ENCODE measurements around the gene SIRT5.

Gene SIRT5

DNA sequence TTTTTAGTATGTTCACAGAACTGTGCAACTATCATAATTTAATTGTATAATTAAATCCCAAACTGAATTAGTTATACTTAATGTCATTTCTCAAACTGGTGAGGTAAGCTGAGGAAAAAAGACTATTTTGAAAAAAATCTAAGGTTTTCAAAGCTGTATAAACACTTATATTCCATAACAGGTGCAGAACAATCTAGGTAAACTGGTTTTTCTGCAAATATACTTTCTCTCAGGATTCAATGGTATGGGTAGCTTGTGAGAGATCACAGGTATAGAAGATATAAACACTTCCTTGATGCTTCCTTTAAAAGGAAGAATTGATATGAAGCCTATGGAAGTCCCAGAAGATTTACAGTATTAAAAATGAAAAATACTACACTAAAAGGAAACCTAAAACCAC, 74.4 kb downstream of the SIRT5 start:
- Histone ChIP-seq H3K4me2 (no peak overlapping the region), H3K27me3 (no peaks in the 10 kb centered on the region), H3K27ac (no peak overlapping the region), H3K9ac (no peak overlapping the region), H3K9me3 (no peaks in the 10 kb centered on the region), H4K20me1 (peaks cover 24% of the 10 kb centered on the region), H3K36me3 (peaks cover 45% of the 10 kb centered on the region), H3K4me3 (no peak overlapping the region), H3K4me1 (no peaks in the 10 kb centered on the region)
- no peak for TF ChIP-seq Cebpa-rat (IDR thresholded peaks at IDR 0.05)

DNA sequence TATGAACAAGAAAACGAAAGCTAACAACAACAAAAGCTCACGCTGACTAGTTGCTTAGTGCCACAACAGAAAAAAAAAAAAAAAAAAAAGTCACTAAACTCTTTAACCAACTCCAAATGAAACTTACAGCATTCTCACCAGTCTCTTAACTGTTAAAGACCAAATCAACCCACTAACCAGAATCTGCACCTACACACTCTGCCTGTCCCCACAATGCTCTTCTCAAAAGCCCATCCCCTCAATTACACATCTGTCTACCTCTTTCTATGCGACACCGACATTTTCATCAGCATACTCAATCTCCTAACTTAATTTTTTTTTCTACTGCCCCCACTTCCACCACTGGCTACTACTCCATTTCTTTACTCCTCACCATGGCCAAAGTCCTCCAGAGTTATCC, 75.0 kb downstream of the SIRT5 start:
- no peak overlapping the region for H3K9ac ChIP-seq
- no peak overlapping the region for H3K4me2 ChIP-seq
- no peak overlapping the region for H3K27ac ChIP-seq
- no peaks in the 10 kb centered on the region for H3K4me1 ChIP-seq
- no peak overlapping the region for H3K4me3 ChIP-seq
- H3K9me3 ChIP-seq = no peaks in the 10 kb centered on the region
- peaks cover 44% of the 10 kb centered on the region for H3K36me3 ChIP-seq
- no peak for TF ChIP-seq Cebpa-rat (IDR thresholded peaks at IDR 0.05)
- H4K20me1 ChIP-seq = peaks cover 25% of the 10 kb centered on the region
- no peaks in the 10 kb centered on the region for H3K27me3 ChIP-seq

DNA sequence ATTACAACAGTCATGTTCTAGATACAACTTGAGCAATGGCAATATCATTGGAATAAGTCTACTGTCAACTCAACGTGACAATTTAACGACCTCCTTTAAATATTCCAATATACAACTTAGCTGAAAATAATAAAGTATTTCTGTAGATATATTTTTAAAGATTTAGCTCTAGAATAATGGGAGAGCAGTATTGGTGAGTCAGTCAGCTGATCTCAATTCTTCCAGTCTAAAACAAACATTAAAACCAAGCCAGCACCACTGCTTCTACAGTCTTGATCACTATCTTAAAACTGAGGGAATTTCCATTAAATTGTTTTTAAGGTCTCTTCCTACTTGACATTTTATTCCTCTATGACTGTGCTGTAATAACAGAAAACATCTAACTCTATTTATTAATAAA, 78.9 kb downstream of the SIRT5 start:
- H3K36me3 ChIP-seq = peaks cover 51% of the 10 kb centered on the region
- H3K4me1 ChIP-seq = no peaks in the 10 kb centered on the region
- H3K4me2 ChIP-seq = no peak overlapping the region
- H3K27ac ChIP-seq = no peak overlapping the region
- H3K4me3 ChIP-seq = no peak overlapping the region
- no peak for TF ChIP-seq Cebpa-rat (IDR thresholded peaks at IDR 0.05)
- no peaks in the 10 kb centered on the region for H3K9me3 ChIP-seq
- no peak overlapping the region for H3K9ac ChIP-seq
- H3K27me3 ChIP-seq = no peaks in the 10 kb centered on the region
- peaks cover 38% of the 10 kb centered on the region for H4K20me1 ChIP-seq

DNA sequence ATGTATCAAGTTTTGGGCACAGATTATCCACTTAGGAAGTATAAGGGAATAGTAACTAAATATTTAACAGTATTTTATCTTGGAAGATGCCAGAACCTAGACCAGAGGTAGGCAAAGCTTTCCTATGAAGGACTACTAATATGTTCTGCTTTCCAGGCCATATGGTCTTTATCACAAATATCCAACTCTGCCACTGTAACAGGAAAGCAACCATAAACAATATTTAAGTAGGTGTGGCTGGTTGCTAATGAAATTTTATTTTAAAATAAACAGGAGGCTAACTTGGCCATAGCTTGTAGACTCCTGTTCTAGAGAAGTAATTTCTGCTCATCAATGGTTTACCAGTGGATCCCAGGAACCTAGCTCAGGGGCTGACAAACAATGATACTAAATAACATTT, 80.1 kb downstream of the SIRT5 start:
- H3K9ac ChIP-seq = no peak overlapping the region
- H3K4me3 ChIP-seq = no peak overlapping the region
- H3K27ac ChIP-seq = no peak overlapping the region
- no peaks in the 10 kb centered on the region for H3K27me3 ChIP-seq
- peaks cover 7% of the 10 kb centered on the region; the same call in 1 of the 2 replicates for H3K4me1 ChIP-seq
- H4K20me1 ChIP-seq = peaks cover 42% of the 10 kb centered on the region
- peaks cover 49% of the 10 kb centered on the region for H3K36me3 ChIP-seq
- H3K9me3 ChIP-seq = no peaks in the 10 kb centered on the region
- H3K4me2 ChIP-seq = no peak overlapping the region
- TF ChIP-seq Cebpa-rat (IDR thresholded peaks at IDR 0.05) = no peak

DNA sequence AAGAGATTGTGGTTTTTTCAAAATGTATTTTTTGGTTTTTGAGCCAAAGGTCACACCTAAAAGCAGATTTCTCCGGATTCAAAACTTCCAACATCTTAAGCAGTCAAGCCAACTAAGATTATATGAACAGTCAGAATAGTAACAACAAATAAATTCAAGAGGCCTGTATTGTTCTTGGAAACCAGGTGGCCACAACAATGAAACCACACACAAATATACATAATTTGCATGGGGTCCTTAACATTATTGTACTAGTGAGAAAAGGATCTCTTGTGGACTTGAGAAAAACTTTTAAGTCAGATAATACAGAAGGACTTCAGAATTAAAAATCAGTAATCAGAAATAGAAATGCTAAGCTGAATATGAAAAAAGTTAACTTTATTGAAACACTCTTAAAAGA, 81.3 kb downstream of the SIRT5 start:
- Histone ChIP-seq H3K4me2 (no peak overlapping the region), H3K9ac (no peak overlapping the region), H3K27me3 (no peaks in the 10 kb centered on the region), H3K36me3 (peaks cover 41% of the 10 kb centered on the region), H3K27ac (no peak overlapping the region), H3K4me3 (no peak overlapping the region), H4K20me1 (peaks cover 54% of the 10 kb centered on the region), H3K4me1 (peaks cover 15% of the 10 kb centered on the region; the same call in 1 of the 2 replicates), H3K9me3 (no peaks in the 10 kb centered on the region)
- no peak for TF ChIP-seq Cebpa-rat (IDR thresholded peaks at IDR 0.05)

DNA sequence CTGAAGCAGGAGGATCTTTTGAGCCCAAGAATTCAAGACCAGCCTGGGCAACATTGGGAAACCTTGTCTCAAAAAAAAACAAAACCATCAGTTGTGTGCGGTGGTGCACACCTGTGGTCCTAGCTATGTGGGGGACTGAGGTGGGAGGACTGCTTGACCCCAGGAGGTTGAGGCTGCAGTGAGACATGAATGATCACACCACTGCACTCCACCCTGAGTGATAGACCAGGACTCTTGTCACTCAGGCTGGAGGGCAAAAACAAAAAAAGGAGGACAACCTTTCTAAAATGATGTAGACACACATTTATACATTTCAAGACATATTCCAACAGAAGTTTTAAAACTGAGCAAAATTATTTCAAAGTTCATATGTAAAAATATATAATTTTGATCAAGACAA, 85.9 kb downstream of the SIRT5 start:
- H3K27ac ChIP-seq = no peak overlapping the region
- no peaks in the 10 kb centered on the region for H3K27me3 ChIP-seq
- no peak overlapping the region for H3K4me2 ChIP-seq
- peaks cover 20% of the 10 kb centered on the region; the same call in 1 of the 2 replicates for H3K36me3 ChIP-seq
- no peak overlapping the region for H3K4me3 ChIP-seq
- H4K20me1 ChIP-seq = peaks cover 90% of the 10 kb centered on the region
- TF ChIP-seq Cebpa-rat (IDR thresholded peaks at IDR 0.05) = no peak
- H3K9ac ChIP-seq = no peak overlapping the region
- H3K9me3 ChIP-seq = no peaks in the 10 kb centered on the region
- H3K4me1 ChIP-seq = peaks cover 18% of the 10 kb centered on the region; the same call in 1 of the 2 replicates

DNA sequence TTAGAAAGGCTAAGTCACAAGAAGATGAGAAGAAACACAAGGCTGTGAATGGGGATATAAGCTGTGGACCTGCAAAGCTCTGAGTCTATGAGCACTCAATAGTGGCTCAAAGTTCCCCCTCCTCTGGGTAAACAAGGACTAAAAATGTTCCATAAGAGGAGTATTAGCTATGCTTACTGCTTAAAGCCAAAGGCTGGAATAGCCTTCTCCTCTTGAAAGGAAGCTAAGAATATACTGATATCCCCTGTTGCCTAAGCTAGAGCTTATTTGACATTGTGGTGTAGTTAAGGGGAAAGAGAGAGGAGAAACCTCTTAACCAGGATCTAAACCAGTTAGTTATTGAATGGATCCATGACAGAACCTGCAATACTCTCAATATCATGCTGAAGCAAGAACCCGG, 86.5 kb downstream of the SIRT5 start:
- Histone ChIP-seq H3K36me3 (peaks cover 20% of the 10 kb centered on the region; the same call in 1 of the 2 replicates), H3K27me3 (no peaks in the 10 kb centered on the region), H3K27ac (no peak overlapping the region), H4K20me1 (peaks cover 96% of the 10 kb centered on the region), H3K4me2 (no peak overlapping the region), H3K9ac (no peak overlapping the region), H3K9me3 (no peaks in the 10 kb centered on the region), H3K4me1 (peaks cover 18% of the 10 kb centered on the region; the same call in 1 of the 2 replicates), H3K4me3 (no peak overlapping the region)
- TF ChIP-seq Cebpa-rat (IDR thresholded peaks at IDR 0.05) = no peak

DNA sequence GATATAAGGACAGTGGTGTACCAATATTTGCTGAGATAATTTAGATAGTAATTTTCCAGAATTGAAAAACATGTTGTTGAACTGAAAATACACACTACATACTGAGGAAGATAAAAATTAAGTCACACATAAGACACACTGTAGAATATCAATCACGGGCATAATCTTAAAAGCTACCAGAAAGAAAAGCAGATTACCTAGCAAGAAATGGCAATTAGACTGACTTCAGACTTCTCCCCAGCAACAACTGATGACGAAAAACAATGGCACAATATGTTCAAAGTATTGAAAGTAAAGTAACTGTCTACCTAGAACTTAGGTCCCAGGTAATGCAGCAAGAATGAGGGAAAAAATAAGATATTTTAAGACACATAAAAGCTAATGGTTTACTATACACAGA, 87.2 kb downstream of the SIRT5 start:
- Histone ChIP-seq H3K4me2 (no peak overlapping the region), H3K9ac (no peak overlapping the region), H3K4me1 (peaks cover 18% of the 10 kb centered on the region; the same call in 1 of the 2 replicates), H3K36me3 (peaks cover 18% of the 10 kb centered on the region; the same call in 1 of the 2 replicates), H3K4me3 (no peak overlapping the region), H4K20me1 (peaks cover 100% of the 10 kb centered on the region), H3K27ac (no peak overlapping the region), H3K9me3 (no peaks in the 10 kb centered on the region), H3K27me3 (no peaks in the 10 kb centered on the region)
- no peak for TF ChIP-seq Cebpa-rat (IDR thresholded peaks at IDR 0.05)

DNA sequence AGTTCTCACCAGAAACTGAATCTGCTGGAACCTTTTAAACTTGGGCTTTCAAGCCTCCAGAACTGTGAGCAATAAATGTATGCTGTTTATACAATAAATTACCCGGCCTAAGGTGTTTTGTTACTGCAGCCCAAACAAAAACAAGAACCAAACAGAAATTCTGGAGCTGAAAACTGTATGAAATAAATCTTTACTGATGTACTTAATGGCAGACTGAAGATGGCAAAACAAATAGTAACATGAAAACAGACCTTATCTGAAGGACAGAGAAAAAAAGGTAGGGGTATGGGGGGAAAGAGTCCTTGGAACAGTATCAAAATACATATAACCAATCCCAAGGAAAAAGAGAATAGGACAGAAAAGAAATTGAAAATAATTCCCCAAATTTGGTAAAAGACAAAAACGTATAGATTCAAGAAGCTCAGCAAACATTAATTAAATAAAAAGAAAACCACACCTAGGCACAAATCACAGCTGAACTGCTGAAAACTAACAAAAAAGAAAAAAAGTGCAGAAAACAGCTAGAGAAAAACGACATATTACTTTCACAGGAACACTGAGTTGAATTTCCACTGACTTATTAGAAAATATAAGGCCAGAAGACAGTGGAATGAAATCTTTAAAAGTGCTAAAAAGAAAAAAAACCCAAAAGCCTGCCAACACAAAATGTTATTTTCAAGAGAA, 88.4 kb downstream of the SIRT5 start:
- Histone ChIP-seq H3K27ac (no peak overlapping the region), H3K9me3 (no peaks in the 10 kb centered on the region), H3K27me3 (no peaks in the 10 kb centered on the region), H4K20me1 (peaks cover 100% of the 10 kb centered on the region), H3K4me1 (peaks cover 18% of the 10 kb centered on the region; the same call in 1 of the 2 replicates), H3K9ac (no peak overlapping the region), H3K4me3 (no peak overlapping the region), H3K36me3 (peaks cover 12% of the 10 kb centered on the region; the same call in 1 of the 2 replicates), H3K4me2 (no peak overlapping the region)
- TF ChIP-seq Cebpa-rat (IDR thresholded peaks at IDR 0.05) = no peak

DNA sequence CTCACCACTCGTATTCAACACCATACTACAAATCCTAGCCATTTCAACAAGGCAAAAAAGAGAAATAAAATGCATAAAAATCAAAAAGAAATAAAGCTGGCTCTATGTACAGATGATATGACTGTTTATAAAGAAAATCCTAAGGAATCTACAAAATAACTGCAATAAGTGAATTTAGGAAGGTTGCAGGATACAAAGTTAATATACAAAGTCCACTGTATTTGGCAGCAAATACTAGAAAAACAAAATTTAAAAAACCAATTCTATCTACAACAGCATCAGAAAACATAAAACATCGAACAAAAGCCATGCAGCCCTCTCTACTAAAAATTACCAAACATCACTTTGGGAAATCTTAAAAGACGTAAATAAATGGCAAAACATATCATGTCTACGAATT, 89.6 kb downstream of the SIRT5 start:
- Histone ChIP-seq H3K4me2 (no peak overlapping the region), H3K4me1 (peaks cover 16% of the 10 kb centered on the region; the same call in 1 of the 2 replicates), H3K9ac (no peak overlapping the region), H3K4me3 (no peak overlapping the region), H3K27ac (no peak overlapping the region), H3K36me3 (peaks cover 5% of the 10 kb centered on the region; the same call in 1 of the 2 replicates), H4K20me1 (peaks cover 99% of the 10 kb centered on the region), H3K27me3 (no peaks in the 10 kb centered on the region), H3K9me3 (peaks cover 4% of the 10 kb centered on the region)
- no peak for TF ChIP-seq Cebpa-rat (IDR thresholded peaks at IDR 0.05)
